ENCODE results near the gene CABP2. TPM values are rescaled to one million over a fixed set of nuclear protein-coding genes. Genes with fewer than 3 reads are reported as not detected.

The CABP2 gene
- polyA plus RNA-seq, 1 of the 3 experiments (the other 2 are of a cell fraction): not detected

- Histone ChIP-seq H3K9me3 (no peaks in the 10 kb centered on the region), H3K9me2 (no peaks in the 10 kb centered on the region), H3K9ac (peak within 1 kb of the TSS; percentile 55), H3K27me3 (ENCODE audit: insufficient read depth) (no peaks in the 10 kb centered on the region; the same call in 1 of the 2 replicates), H3F3A (replicated peaks; ENCODE audit: insufficient read depth) (peaks cover 7% of the 10 kb centered on the region), H3K27ac (ENCODE audit: low read depth in 2 of 2, low read length in 1 of 2) (peak within 1 kb of the TSS; percentile 65 to 87), H3K4me3 (ENCODE audit: low read depth in 2 of 2, low read length in 1 of 2) (peak within 1 kb of the TSS; percentile 54 to 62), H4K20me1 (ENCODE audit: insufficient read depth) (no peaks in the 10 kb centered on the region), H3K36me3 (replicated peaks in 1 of 2; ENCODE audit: control insufficient read depth in 1 of 2, insufficient read depth in 2 of 2, low read length in 1 of 2) (peaks cover 0 to 6% of the 10 kb centered on the region in 2 experiments), H3K79me2 (ENCODE audit: insufficient read depth) (peaks cover 25% of the 10 kb centered on the region), H2AFZ (ENCODE audit: low read depth) (peak within 1 kb of the TSS; percentile 99), H3K4me2 (peak within 1 kb of the TSS; percentile 79), H3K4me1 (ENCODE audit: control insufficient read depth in 1 of 2, insufficient read depth in 2 of 2, low read depth in 1 of 2, low read length in 1 of 2) (peaks cover 6 to 17% of the 10 kb centered on the region in 2 experiments; a peak in 3 of 4 replicates)
- 17% methylated on average over 40 of the region's 60 CpGs for WGBS (ENCODE audit: low lambda C conversion rate)
- no peak for TF ChIP-seq RXRA (IDR thresholded peaks at IDR 0.05; ENCODE audit: borderline replicate concordance, low read depth)
- peak; percentile 78 for TF ChIP-seq ELF1 (IDR thresholded peaks at IDR 0.05)
- TF ChIP-seq FOXJ3 (CRISPR knock-in tag; IDR thresholded peaks at IDR 0.05): no peak
- 0 out of 2 replicates have a peak, but pooled peaks have one; percentile 22 for TF ChIP-seq RFX5 (IDR thresholded peaks at IDR 0.05; ENCODE audit: low read length)
- peak; percentile 99 for TF ChIP-seq YY1 (IDR thresholded peaks at IDR 0.05; ENCODE audit: low read depth)
- TF ChIP-seq GABPA (IDR thresholded peaks at IDR 0.05; ENCODE audit: low read depth): peak; percentile 59
- TF ChIP-seq SIN3A (IDR thresholded peaks at IDR 0.05; ENCODE audit: borderline replicate concordance, low read depth, low read length): no peak; the same call in 1 of the 2 replicates
- TF ChIP-seq RAD21 (IDR thresholded peaks at IDR 0.05; ENCODE audit: low read length): no peak
- TF ChIP-seq TAF1 (IDR thresholded peaks at IDR 0.05; ENCODE audit: borderline replicate concordance, low read depth, low read length): peak; percentile 92
- no peak for TF ChIP-seq NFIC (IDR thresholded peaks at IDR 0.05; ENCODE audit: borderline replicate concordance)
- TF ChIP-seq MXI1 (IDR thresholded peaks at IDR 0.05; ENCODE audit: low read depth, low read length): peak; percentile 69
- no peak for TF ChIP-seq MEF2A (IDR thresholded peaks at IDR 0.05; ENCODE audit: borderline replicate concordance, low read depth)
- TF ChIP-seq SMC3 (IDR thresholded peaks at IDR 0.05; ENCODE audit: low read depth, low read length): no peak
- no peak for TF ChIP-seq USF2 (IDR thresholded peaks at IDR 0.05; ENCODE audit: borderline replicate concordance, low read depth, low read length)
- peak; percentile 74 for TF ChIP-seq PBX3 (IDR thresholded peaks at IDR 0.05)
- no peak for TF ChIP-seq CHD2 (IDR thresholded peaks at IDR 0.05; ENCODE audit: low read length, partially characterized antibody)
- no peak for TF ChIP-seq TCF12 (IDR thresholded peaks at IDR 0.05)
- no peak for TF ChIP-seq RCOR1 (IDR thresholded peaks at IDR 0.05; ENCODE audit: low read length)
- TF ChIP-seq MAX (IDR thresholded peaks at IDR 0.05; ENCODE audit: low read depth): peak; percentile 100
- peak; percentile 71 for TF ChIP-seq POLR2AphosphoS5 (IDR thresholded peaks at IDR 0.05; ENCODE audit: low read depth, low read length)
- peak; percentile 91 for TF ChIP-seq NRF1 (IDR thresholded peaks at IDR 0.05; ENCODE audit: low read depth, low read length)
- TF ChIP-seq EP300 (IDR thresholded peaks at IDR 0.05; ENCODE audit: borderline replicate concordance in 1 of 2, low read depth in 1 of 2, low read length in 1 of 2): no peak
- TF ChIP-seq USF1 (IDR thresholded peaks at IDR 0.05; ENCODE audit: borderline replicate concordance, low read depth): no peak
- POLR2A ChIA-PET: interaction anchor here (0.8 to 1.4 kb wide), 2 partner anchors 14 to 91 kb away, joined by 3 to 6 read pairs; partner anchors contain the start of genes RAD9A and TMEM134
- peak; percentile 98 for DNase-seq
- CTCF ChIA-PET: interaction anchor here (0.8 kb wide), 1 partner anchor 132 kb away, joined by 3 read pairs; no protein-coding TSS in a partner anchor
Observed at GRCh38 chr11:67482827-67483798, 40.1 kb downstream of the CABP2 start, which contains the start of gene AIP. Gene AIP, plus strand, starts transcription at chr11:67483026. Its CDS starts 133 bp downstream, at chr11:67483159.
